Measurements from ENCODE around the gene TBC1D14.

The TBC1D14 gene

GRCh38 chr4:6907658-6908191 lies 1.9 kb upstream of the TBC1D14 start (continued):
- TF ChIP-seq CSRNP3 (CRISPR knock-in tag; IDR thresholded peaks at IDR 0.05) (no peak), ZNF565 (CRISPR knock-in tag; conservative IDR thresholded peaks at IDR 0.05; ENCODE audit: low read depth) (no peak), GLIS3 (CRISPR knock-in tag; IDR thresholded peaks at IDR 0.05) (no peak), SNAI2 (CRISPR knock-in tag; IDR thresholded peaks at IDR 0.05) (no peak), ISL1 (CRISPR knock-in tag; IDR thresholded peaks at IDR 0.05) (no peak), ZNF8 (CRISPR knock-in tag; IDR thresholded peaks at IDR 0.05) (no peak), ZC3H10 (CRISPR knock-in tag; IDR thresholded peaks at IDR 0.05) (no peak), BACH2 (CRISPR knock-in tag; IDR thresholded peaks at IDR 0.05; ENCODE audit: borderline replicate concordance) (no peak), POU6F1 (CRISPR knock-in tag; IDR thresholded peaks at IDR 0.05; ENCODE audit: borderline replicate concordance, low read depth) (no peak), ESRRG (CRISPR knock-in tag; IDR thresholded peaks at IDR 0.05) (no peak)

GRCh38 chr4:6908432-6909112 lies 1.1 kb upstream of the TBC1D14 start:
- no peak; the same call in 1 of the 2 replicates for TF ChIP-seq CREB5 (CRISPR knock-in tag; IDR thresholded peaks at IDR 0.05; ENCODE audit: low read depth)
- peak; percentile 23; the same call in 2 of the 3 replicates for ATAC-seq

- ATAC-seq = no peak; the same call in 2 of the 3 replicates
- TF ChIP-seq ZNF8 (CRISPR knock-in tag; IDR thresholded peaks at IDR 0.05) = no peak
- no peak for TF ChIP-seq ZNF70 (CRISPR knock-in tag; IDR thresholded peaks at IDR 0.05)
- no peak for TF ChIP-seq CREB5 (CRISPR knock-in tag; IDR thresholded peaks at IDR 0.05; ENCODE audit: low read depth)
- TF ChIP-seq PPARA (CRISPR knock-in tag; IDR thresholded peaks at IDR 0.05; ENCODE audit: borderline replicate concordance) = no peak
- no peak for TF ChIP-seq OSR1 (CRISPR knock-in tag; IDR thresholded peaks at IDR 0.05)
- no peak for TF ChIP-seq RARB (CRISPR knock-in tag; IDR thresholded peaks at IDR 0.05)
- no peak for TF ChIP-seq PATZ1 (CRISPR knock-in tag; IDR thresholded peaks at IDR 0.05; ENCODE audit: borderline replicate concordance)
Observed at GRCh38 chr4:6909970-6910339, 329 bp downstream of the TBC1D14 start.

GRCh38 chr4:6910340-6910959 lies 824 bp downstream of the TBC1D14 start:
- ATAC-seq = no peak
- no peak for TF ChIP-seq ARNTL (CRISPR knock-in tag; IDR thresholded peaks at IDR 0.05; ENCODE audit: borderline replicate concordance, low read depth)
- no peak for TF ChIP-seq ZC3H10 (CRISPR knock-in tag; IDR thresholded peaks at IDR 0.05)
- TF ChIP-seq SNAI2 (CRISPR knock-in tag; IDR thresholded peaks at IDR 0.05) = no peak
- no peak for TF ChIP-seq ISL1 (CRISPR knock-in tag; IDR thresholded peaks at IDR 0.05)
- TF ChIP-seq PPARA (CRISPR knock-in tag; IDR thresholded peaks at IDR 0.05; ENCODE audit: borderline replicate concordance) = no peak
- no peak for TF ChIP-seq RARB (CRISPR knock-in tag; IDR thresholded peaks at IDR 0.05)
- TF ChIP-seq ZNF70 (CRISPR knock-in tag; IDR thresholded peaks at IDR 0.05) = no peak
- TF ChIP-seq ZFP3 (CRISPR knock-in tag; IDR thresholded peaks at IDR 0.05) = no peak
- TF ChIP-seq TSHZ2 (CRISPR knock-in tag; IDR thresholded peaks at IDR 0.05) = no peak
- no peak for TF ChIP-seq TCF4 (CRISPR knock-in tag; IDR thresholded peaks at IDR 0.05; ENCODE audit: borderline replicate concordance)
- TF ChIP-seq ZNF565 (CRISPR knock-in tag; conservative IDR thresholded peaks at IDR 0.05; ENCODE audit: low read depth) = no peak
- no peak for TF ChIP-seq TOX (CRISPR knock-in tag; IDR thresholded peaks at IDR 0.05; ENCODE audit: borderline replicate concordance)
- no peak for TF ChIP-seq OSR1 (CRISPR knock-in tag; IDR thresholded peaks at IDR 0.05)
- TF ChIP-seq POU6F1 (CRISPR knock-in tag; IDR thresholded peaks at IDR 0.05; ENCODE audit: borderline replicate concordance, low read depth) = no peak
- TF ChIP-seq CSDC2 (CRISPR knock-in tag; IDR thresholded peaks at IDR 0.05) = no peak
- TF ChIP-seq GLIS3 (CRISPR knock-in tag; IDR thresholded peaks at IDR 0.05) = no peak
- no peak for TF ChIP-seq BACH2 (CRISPR knock-in tag; IDR thresholded peaks at IDR 0.05; ENCODE audit: borderline replicate concordance)
